GM06990 (cell line): ENCODE measurements around the gene SNAPC2.

ENCODE experiments used
- DNase-seq: peaks from one replicate; pipeline ENCODE4 v3.0.0-alpha.2; 2011; ENCODE audit not compliant: insufficient read length; ENCODE audit errors: extremely low read depth
- H3K27me3 ChIP-seq: replicated peaks from 2 replicates; pipeline ENCODE4 v1.6.0; 2011; ENCODE audit warnings: low read length; ENCODE audit not compliant: control insufficient read depth, insufficient read depth
- H3K36me3 ChIP-seq: 2 replicates; pipeline ENCODE4 v1.5.1; 2011; ENCODE audit warnings: low read length; ENCODE audit not compliant: control insufficient read depth, insufficient read depth
- H3K4me3 ChIP-seq: replicated peaks from 2 replicates; pipeline ENCODE4 v1.5.1; 2011; ENCODE audit warnings: low read depth, mild to moderate bottlenecking, control low read depth, low read length
- CTCF ChIP-seq: IDR thresholded peaks from 2 replicates; pipeline ENCODE4 v1.5.1; 2011; ENCODE audit warnings: low read length, control low read depth, mild to moderate bottlenecking, inconsistent platforms; ENCODE audit not compliant: insufficient read depth, poor library complexity, severe bottlenecking

The SNAPC2 gene

GRCh38 chr19:7932276-7932929 is 12.3 kb downstream of the SNAPC2 start:
- Histone ChIP-seq H3K4me3 (no peak overlapping the region), H3K36me3 (peaks cover 23% of the 10 kb centered on the region), H3K27me3 (no peaks in the 10 kb centered on the region)
- DNase-seq, result no peak
- TF ChIP-seq CTCF, result no peak

- peaks cover 24% of the 10 kb centered on the region for H3K36me3 ChIP-seq
- TF ChIP-seq CTCF, result no peak
These were observed 12.8 kb downstream of the SNAPC2 start for GRCh38 chr19:7932930-7933300.

GRCh38 chr19:7933411-7933810 is 13.3 kb downstream of the SNAPC2 start:
- peak; percentile 40 for TF ChIP-seq CTCF
- H3K4me3 ChIP-seq, result no peak overlapping the region
- H3K27me3 ChIP-seq, result no peaks in the 10 kb centered on the region
- DNase-seq, result no peak
- H3K36me3 ChIP-seq, result peaks cover 24% of the 10 kb centered on the region

More at GRCh38 chr19:7932930-7933300, 12.8 kb downstream of the SNAPC2 start:
- no peak for DNase-seq
- Histone ChIP-seq H3K4me3 (no peak overlapping the region), H3K27me3 (no peaks in the 10 kb centered on the region)

GRCh38 chr19:7933828-7934725 is 13.9 kb downstream of the SNAPC2 start:
- Histone ChIP-seq H3K36me3 (peaks cover 24% of the 10 kb centered on the region), H3K4me3 (no peak overlapping the region), H3K27me3 (no peaks in the 10 kb centered on the region)
- no peak for TF ChIP-seq CTCF
- no peak for DNase-seq

GRCh38 chr19:7934766-7935165 is 14.6 kb downstream of the SNAPC2 start:
- no peak for TF ChIP-seq CTCF
- H3K36me3 ChIP-seq, result peaks cover 24% of the 10 kb centered on the region

More at GRCh38 chr19:7934766-7935165, 14.6 kb downstream of the SNAPC2 start:
- no peak overlapping the region for H3K4me3 ChIP-seq
- H3K27me3 ChIP-seq, result no peaks in the 10 kb centered on the region
- no peak for DNase-seq
